LHCN-M2 (cell line): ENCODE data around the gene FEZF2. TPM values are rescaled to one million over a fixed set of nuclear protein-coding genes. Genes with fewer than 3 reads are reported as not detected.

Experiments used
- DNase-seq: peaks from one replicate; pipeline ENCODE4 v3.0.0-alpha.2; 2012; ENCODE audit warnings: low read depth
- total RNA-seq: library from RNA; depleted of rRNA; stranded (reverse); fragments of >200 nt; gene quantifications from 2 replicates; pipeline ENCODE4 v1.2.3, GENCODE V29; 2014

The FEZF2 gene
- total RNA-seq, 1 experiment from 2014 or later = not detected

DNA sequence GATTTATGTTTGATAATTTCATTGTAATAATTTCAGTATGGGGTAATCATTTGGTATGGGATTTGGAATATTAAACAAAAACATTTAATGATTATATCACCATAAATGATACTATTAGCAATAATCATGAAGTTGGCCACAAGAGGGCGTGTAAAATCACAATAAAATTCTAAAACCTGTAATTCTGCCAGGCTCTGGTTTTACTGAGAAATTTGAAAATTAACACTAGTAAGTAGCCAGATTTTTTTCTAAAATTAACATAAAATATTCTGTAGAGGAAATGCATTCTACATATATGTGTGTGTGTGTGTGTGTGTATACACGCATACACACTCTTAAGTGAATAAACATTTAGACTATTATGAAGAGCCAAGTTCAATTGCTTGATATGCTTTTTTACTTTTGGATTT, 40.5 kb downstream of the FEZF2 start:
- peak; percentile 18 for DNase-seq

DNA sequence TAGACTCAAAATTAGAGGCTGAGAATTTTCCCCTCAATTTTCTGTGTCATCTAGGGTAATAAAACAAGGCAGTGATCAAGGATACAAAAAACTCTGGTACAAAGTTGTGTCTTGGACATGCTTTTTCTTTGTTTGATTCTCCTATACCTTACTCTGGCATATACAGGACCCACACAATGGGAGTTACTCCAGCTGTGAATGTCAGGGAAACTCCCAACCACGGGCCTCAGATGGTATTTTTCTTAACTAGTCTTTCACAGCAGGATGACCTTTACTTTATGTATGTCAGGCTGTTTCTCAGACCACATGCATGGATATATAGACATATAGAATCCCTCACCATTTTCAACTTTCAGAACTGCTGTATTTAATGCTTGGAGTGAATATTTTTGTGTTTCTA, 41.3 kb downstream of the FEZF2 start:
- no peak for DNase-seq

DNA sequence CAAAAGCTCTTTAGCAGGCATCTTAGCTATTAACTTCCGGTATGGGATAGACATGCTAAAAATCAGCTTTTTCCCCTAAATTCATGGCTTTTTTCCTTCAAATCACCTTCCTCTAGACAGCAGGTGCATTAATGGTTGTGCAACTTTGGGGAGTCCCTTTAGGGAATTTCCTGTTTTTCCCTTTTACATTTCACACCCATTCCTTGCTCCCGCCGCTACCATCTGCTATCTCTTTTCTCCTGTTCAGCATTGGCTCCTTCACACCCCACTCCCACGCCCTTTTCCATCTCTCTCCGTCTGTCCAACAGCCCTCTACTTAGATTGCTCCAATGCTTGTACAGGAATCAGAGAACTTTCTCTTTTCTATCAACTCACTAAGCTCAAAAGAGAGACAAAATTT, 43.4 kb downstream of the FEZF2 start:
- DNase-seq = no peak

DNA sequence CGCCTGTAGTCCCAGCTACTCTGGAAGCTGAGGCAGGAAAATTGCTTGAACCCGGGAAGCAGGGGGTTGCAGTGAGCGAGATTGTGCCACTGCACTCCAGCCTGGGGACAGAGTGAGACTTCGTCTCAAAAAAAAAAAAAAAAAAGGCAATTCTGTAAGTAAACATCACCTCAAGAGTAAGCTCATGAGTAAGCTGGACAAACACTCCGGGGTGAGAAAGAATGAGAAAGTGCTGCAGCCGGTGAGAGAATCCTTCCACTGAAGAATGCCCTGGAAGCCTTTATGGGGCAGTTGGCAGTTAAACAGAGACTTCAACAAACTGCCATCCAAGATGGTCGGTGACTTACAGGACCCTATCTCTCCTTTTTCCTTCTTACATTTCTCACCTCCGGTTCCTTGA, 47.5 kb downstream of the FEZF2 start:
- DNase-seq = no peak

DNA sequence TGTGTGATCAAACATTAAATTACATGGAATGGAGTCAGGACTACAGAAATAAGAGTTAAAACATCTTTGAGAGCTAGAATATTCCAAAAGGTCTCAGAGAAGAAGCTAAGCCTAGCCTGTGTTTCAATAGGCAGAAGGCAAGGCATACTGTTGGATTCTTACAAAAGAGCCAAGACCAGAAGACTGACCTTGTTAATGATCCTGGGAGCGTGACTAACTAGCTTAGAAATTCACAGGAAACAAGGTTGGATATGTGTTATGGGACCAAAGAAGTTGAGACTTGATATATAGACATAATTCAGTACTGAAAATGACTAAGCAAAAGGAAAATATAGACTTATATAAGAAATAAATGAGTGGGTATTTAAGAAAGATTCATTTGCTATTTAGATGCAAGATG, 50.1 kb downstream of the FEZF2 start:
- no peak for DNase-seq
